Tibial artery (tissue), 4 donors: Measurements from ENCODE around the gene PPARA.
A peak's percentile ranks its signal among the peaks of the same experiment; 100 is the strongest.

ENCODE experiments used
- DNase-seq, 2 donors: peaks; one replicate each; pipeline ENCODE4 v3.0.0-alpha.2; 2019
- H3K27ac ChIP-seq, 2 donors: fragments of 200-600 bp; sonication (generic) in 1 of 2; 1 replicate in 1 of 2; 2 replicates in 1 of 2; pipeline ENCODE4 v1.5.1; 2018 to 2019; ENCODE audit warnings: mild to moderate bottlenecking in 1 of 2
- H3K27me3 ChIP-seq, 2 donors: fragments of 200-600 bp; sonication (generic) in 1 of 2; one replicate each; pipeline versions ENCODE4 v1.5.1 to v1.6.0; 2016 to 2019
- H3K36me3 ChIP-seq, 3 donors: fragments of 200-600 bp; sonication (generic) in 2 of 3; one replicate each; pipeline ENCODE4 v1.5.1; 2016 to 2019; ENCODE audit warnings: mild to moderate bottlenecking in 2 of 3
- H3K4me1 ChIP-seq, 4 donors: fragments of 200-600 bp; sonication (generic) in 2 of 4; 1 replicate in 3 of 4; 2 replicates in 1 of 4; pipeline ENCODE4 v1.5.1; 2016 to 2019
- H3K4me3 ChIP-seq, 2 donors: fragments of 200-600 bp; sonication (generic) in 1 of 2; 1 replicate in 1 of 2; 2 replicates in 1 of 2; pipeline ENCODE4 v1.5.1; 2018 to 2019; ENCODE audit warnings: mild to moderate bottlenecking in 2 of 2
- H3K9me3 ChIP-seq, 3 donors: fragments of 200-600 bp; sonication (generic) in 1 of 3; one replicate each; pipeline ENCODE4 v1.5.1; 2016 to 2019
- CTCF ChIP-seq, 2 experiments: fragments of 200-600 bp in 1 of 2; fragments of 450-650 bp in 1 of 2; IDR thresholded peaks; one replicate each; pipeline ENCODE4 v1.5.1; 2017 to 2019; ENCODE audit warnings: antibody characterized with exemption in 2 of 2, mild to moderate bottlenecking in 1 of 2, moderate library complexity in 1 of 2
- intact Hi-C: fragments of 100-400 bp; cut with DNase I; formaldehyde crosslinking; loops from one replicate; pipeline ENCODE4 v1.15.0; 2023; ENCODE audit warnings: low total_unique reads

The PPARA gene

GRCh38 chr22:46115755-46116490, 34.4 kb upstream of the PPARA start:
- H3K27ac ChIP-seq: peak overlapping the region; percentile 75 to 78
- DNase-seq: peak in 1 of 2 donors; percentile 78
- H3K4me1 ChIP-seq: peaks cover 0 to 71% (median 52%) of the 10 kb centered on the region in 4 donors
- H3K4me3 ChIP-seq: no peak overlapping the region
- H3K36me3 ChIP-seq: peaks cover 0 to 30% (median 19%) of the 10 kb centered on the region in 3 donors
- H3K9me3 ChIP-seq: no peaks in the 10 kb centered on the region
- intact Hi-C loops: loop anchor here (1.0 kb wide), 1 partner anchor 110 kb away; no protein-coding TSS in a partner anchor
- no peak for TF ChIP-seq CTCF (IDR thresholded peaks at IDR 0.05)
- no peaks in the 10 kb centered on the region for H3K27me3 ChIP-seq

GRCh38 chr22:46116491-46116958, 33.8 kb upstream of the PPARA start:
- Histone ChIP-seq H3K36me3 (peaks cover 0 to 26% (median 17%) of the 10 kb centered on the region in 3 donors), H3K9me3 (no peaks in the 10 kb centered on the region), H3K4me1 (peaks cover 0 to 65% (median 48%) of the 10 kb centered on the region in 4 donors), H3K4me3 (no peak overlapping the region), H3K27me3 (no peaks in the 10 kb centered on the region), H3K27ac (peak overlapping the region; percentile 75 to 78)
- DNase-seq: peak; percentile 94 to 97
- TF ChIP-seq CTCF (IDR thresholded peaks at IDR 0.05): peak; percentile 92 to 95
- intact Hi-C loops: loop anchor here (1.0 kb wide), 1 partner anchor 110 kb away; no protein-coding TSS in a partner anchor

DNA sequence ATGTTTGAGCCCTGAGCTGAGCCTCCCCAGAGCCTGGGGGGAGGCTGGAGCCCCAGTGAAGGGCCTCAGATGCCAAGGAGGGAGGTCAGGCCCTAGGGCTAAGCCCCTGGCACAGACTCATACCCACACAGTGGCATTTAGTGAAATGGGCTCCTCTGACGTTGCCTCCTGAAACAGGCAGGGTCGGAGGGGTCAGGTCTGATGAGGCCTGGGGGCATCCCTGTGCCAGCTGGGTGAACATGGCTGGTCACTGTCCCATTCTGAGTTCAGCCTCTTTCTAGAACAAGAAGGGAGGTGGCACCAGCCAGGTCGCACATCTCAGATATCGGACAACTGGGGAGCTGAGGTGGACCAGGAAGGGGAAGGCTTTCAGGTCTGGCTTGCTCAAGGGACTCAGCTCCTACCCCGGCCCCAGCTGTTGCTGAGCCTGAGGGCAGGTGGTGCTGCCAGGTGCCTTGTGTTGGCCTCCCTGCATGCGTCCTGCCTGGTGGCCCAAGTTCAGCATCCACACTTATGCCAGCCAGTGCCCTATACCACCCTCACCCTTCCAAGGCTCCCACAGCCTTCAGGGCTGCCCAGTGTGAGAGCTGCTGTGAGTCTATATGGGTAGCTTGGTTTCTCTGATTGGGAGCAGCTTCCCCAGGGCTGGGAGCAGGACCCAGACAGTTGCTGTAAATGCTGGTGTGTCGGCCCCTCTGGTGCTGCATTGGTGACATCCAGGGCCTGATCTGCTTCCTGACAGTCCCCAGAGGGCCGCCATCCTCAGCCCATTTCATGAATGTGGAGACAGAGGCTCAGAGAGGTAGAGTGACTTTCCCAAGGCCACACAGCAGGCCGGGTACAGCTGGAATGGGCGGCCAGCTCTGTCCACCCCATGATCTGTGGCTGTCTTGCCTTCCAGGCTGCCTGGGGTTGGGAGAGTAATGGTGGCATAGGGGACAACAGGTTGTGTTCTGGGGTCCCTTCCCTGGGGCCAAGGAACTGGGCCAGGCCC, 32.8 kb upstream of the PPARA start:
- no peak for TF ChIP-seq CTCF (IDR thresholded peaks at IDR 0.05)
- H3K4me3 ChIP-seq: no peak overlapping the region
- peak overlapping the region in 1 of 2 donors; percentile 78 for H3K27ac ChIP-seq
- peaks cover 0 to 60% (median 41%) of the 10 kb centered on the region in 4 donors for H3K4me1 ChIP-seq
- no peak for DNase-seq
- intact Hi-C loops: no loop called here
- no peaks in the 10 kb centered on the region for H3K27me3 ChIP-seq
- H3K9me3 ChIP-seq: no peaks in the 10 kb centered on the region
- H3K36me3 ChIP-seq: peaks cover 0 to 18% (median 12%) of the 10 kb centered on the region in 3 donors

DNA sequence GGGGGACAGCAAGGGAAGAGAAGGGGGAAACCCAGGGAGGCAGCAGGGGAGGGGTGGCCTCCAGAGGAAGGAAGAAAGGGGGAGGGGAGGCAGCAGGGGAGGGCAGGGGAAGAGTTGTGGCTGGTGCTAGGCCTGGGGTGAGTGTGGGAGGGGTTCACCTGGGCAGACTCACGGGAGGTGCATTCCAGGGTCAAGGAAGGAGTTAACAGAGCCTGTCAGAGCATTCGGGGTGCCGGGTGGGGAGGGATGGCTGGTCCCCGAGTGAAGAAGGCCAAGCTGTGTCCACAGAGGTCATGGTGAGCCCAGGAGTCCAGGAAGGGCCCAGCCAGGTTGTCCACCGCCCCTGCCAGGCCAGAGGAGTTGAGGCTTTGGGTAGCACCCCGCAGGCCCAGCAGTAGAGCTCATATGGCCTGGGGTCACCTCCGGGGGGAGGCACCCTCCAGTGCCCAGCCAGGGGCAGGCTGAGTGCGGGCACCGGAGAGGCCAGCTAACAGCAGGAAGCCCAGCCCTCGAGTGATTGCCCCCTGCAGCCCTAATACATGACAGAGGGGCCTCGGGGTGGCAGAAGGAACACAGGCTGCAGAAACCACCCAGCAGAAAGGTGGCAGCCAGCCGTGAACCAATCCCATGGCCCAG, 31.1 kb upstream of the PPARA start:
- H3K36me3 ChIP-seq: peaks cover 0 to 1% (median 0%) of the 10 kb centered on the region in 3 donors
- H3K27me3 ChIP-seq: no peaks in the 10 kb centered on the region
- H3K9me3 ChIP-seq: no peaks in the 10 kb centered on the region
- no peak for DNase-seq
- H3K4me1 ChIP-seq: peaks cover 0 to 46% (median 27%) of the 10 kb centered on the region in 4 donors
- peak overlapping the region in 1 of 2 donors; percentile 38 for H3K27ac ChIP-seq
- H3K4me3 ChIP-seq: no peak overlapping the region
- intact Hi-C loops: no loop called here
- TF ChIP-seq CTCF (IDR thresholded peaks at IDR 0.05): no peak
